ENCODE data around the gene NOS1.

DNA sequence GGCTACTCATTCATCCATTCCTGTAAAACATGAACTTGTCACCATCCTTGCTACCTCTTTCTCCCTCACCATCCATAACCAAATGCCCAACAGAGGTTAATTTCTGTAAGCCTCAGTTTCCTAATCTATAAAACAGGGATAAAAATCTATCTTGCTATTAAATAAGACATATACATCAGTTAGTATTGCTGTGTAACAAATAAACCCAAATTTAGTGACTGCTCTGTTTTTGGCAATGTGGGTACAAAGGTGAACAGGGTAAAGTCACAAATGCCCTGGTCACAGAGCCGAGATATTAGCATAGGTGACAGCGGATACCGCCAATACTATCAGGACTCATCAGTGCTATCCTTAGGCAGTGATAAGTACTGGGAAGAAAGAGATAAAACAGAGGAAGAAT is 167.5 kb downstream of the NOS1 start:
- TF ChIP-seq, protein P1, sequence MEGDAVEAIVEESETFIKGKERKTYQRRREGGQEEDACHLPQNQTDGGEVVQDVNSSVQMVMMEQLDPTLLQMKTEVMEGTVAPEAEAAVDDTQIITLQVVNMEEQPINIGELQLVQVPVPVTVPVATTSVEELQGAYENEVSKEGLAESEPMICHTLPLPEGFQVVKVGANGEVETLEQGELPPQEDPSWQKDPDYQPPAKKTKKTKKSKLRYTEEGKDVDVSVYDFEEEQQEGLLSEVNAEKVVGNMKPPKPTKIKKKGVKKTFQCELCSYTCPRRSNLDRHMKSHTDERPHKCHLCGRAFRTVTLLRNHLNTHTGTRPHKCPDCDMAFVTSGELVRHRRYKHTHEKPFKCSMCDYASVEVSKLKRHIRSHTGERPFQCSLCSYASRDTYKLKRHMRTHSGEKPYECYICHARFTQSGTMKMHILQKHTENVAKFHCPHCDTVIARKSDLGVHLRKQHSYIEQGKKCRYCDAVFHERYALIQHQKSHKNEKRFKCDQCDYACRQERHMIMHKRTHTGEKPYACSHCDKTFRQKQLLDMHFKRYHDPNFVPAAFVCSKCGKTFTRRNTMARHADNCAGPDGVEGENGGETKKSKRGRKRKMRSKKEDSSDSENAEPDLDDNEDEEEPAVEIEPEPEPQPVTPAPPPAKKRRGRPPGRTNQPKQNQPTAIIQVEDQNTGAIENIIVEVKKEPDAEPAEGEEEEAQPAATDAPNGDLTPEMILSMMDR (conservative IDR thresholded peaks at IDR 0.05; ENCODE audit: low read depth, low read length), result no peak
- no peak for TF ChIP-seq EZH2 (IDR thresholded peaks at IDR 0.05; ENCODE audit: borderline replicate concordance, low read depth, low read length, poor library complexity, severe bottlenecking)

All from A673 (cell line).